IPS DF 4.7 (cell line): ENCODE results near the gene CASTOR1.

Source experiments
- DNase-seq: peaks from one replicate; pipeline ENCODE4 v3.0.0-alpha.2; 2013; ENCODE audit warnings: low spot score; ENCODE audit errors: extremely low read depth

The CASTOR1 gene

DNA sequence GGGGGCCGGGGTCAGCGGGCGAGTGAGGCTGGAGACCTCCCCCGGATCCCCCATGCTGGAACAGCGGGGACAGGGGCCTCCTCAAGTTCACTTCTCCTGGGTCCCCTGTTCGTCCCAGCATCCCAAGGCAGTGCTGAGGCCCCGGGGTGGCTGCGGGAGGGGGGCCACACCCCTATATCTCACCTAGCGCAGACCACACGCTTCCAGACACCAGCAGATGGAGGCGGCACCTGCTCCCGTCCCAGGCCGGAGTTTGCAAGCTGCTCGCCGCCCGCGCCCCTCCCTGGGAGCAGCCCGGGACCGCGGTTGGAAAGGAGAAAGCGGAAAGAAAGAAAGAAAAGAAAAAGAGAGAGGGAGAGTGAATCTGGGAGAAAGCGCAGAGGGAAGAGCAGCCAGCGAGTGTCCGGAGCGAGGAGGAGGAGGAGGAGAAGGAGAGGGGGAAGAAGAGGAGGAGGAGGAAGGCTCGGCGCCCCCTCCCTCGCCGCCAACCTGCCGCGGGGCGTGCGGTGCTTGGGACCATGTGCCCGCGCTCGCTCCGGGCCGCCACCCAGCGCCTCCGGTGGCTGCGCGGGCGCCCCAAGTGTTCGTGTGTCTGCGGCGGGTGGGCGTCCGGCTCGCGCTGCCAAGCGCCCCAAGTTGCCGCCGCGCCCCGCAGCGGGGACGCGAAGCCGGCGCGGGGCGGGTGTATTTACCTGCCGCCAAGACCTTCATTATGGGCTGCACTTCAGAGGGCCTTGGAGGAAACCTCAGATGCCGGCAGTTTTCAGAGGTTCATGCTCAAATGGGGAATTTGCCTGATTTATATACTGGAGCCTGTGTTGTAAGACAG lies 43.1 kb downstream of the CASTOR1 start, which contains the start of gene LIF:
Gene LIF, minus strand, starts transcription at position 775 of the 829 bp plus-strand sequence. Its CDS starts 64 bp downstream, at position 711.
- no peak for DNase-seq

- no peak for DNase-seq
These were observed 43.9 kb downstream of the CASTOR1 start for GRCh38 chr22:30245181-30245984.

DNA sequence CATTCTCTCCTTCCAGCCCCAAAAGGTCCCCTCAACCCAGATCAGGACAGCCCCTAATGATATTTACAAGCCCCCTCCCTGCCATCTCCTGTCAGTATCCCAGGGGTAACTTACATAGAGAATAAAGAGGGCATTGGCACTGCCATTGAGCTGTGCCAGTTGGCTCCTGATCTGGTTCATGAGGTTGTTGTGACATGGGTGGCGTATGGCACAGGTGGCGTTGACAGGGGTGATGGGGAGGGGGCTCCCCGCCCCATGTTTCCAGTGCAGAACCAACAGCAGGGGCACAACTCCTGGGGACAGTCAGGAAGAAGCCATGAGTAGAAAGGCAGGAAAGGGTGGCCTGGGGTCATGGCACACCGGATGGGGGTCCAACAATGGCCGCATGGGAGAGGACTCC lies 44.7 kb downstream of the CASTOR1 start:
- DNase-seq, result no peak

GRCh38 chr22:30244066-30244465 lies 45.2 kb downstream of the CASTOR1 start:
- no peak for DNase-seq

- no peak for DNase-seq
These were observed 45.6 kb downstream of the CASTOR1 start for GRCh38 chr22:30243661-30244060.

DNA sequence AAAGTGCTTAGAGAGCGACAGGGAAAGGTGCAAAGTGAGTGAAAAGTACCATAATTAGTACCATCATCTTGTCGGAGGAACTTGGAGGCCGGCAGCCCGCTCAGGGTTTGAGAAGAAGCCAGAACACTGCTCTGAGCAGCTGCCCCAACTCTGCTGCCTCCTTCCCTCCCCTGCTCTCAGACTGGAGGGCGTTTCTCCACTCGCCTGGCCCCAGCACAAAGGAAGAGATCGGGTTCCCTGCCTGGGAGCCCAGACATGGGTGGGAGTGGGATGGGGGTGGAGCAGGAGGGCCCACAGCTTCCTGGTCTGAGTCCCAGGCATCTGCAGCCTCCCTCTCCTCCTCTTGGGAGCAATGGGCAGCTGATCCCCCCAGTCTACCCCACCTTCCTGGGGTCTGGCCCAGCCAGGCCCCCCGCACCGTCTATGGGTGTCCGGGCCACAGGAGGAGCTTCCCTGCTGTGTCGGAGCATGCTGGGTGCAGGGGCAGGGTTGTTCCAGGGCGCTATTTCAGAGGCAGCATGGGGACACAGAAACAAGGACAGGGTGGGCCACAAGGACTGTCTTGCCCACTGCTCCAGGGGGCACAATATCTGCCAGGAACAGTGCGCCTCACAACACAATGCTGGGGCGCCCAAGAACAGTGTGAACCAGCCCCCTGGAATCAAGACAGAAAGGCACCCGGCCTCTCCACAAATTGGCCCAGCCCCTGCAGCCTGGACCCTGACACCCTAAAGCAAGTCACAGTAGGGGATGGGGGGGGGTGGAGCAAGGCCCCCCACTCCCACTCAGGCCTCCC lies 47.5 kb downstream of the CASTOR1 start:
- no peak for DNase-seq

GRCh38 chr22:30240541-30241417 lies 48.5 kb downstream of the CASTOR1 start:
- DNase-seq, result no peak

DNA sequence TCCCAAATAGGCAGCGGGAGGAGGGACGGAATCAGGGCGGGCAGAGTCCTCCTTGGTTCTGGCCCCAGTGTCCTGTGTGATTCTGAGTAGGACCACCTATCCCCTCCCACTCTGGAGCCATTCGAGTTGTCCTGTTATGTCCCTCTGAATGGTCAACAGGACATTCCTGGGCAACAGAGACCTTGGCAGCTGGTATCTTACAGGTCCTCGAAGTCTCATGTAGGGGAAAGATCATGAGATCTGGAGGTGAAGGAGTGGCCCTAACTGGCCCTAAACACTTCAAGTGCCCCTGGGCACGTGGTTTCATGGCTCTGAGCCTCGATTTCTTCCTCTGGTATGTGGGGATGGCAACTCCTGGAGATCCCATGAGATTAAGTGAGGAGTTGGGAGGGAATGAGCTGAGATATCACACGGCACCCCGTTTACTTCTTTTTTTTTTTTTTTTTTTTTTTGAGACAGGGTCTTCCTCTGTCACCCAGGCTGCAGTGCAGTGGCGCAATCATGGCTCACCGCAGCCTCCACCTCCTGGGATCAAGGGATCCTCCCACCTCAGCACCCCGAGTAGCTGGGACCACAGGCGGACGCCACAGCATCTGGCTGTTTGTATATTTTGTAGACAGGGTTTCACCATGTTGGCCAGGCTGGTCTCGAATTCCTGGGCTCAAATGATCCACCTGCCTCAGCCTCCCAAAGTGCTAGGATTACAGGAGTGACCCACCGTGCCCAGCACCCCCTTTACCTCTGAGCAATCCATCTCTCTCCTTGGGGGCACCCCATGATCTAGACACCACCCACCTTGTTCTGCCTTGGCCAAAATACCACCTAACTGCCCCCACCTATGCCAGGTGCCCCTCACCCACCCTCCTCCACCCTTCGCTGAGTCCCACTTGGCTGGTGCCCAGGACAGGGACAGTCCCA lies 49.6 kb downstream of the CASTOR1 start:
- no peak for DNase-seq

- DNase-seq, result no peak
These were observed 50.4 kb downstream of the CASTOR1 start for GRCh38 chr22:30238661-30239487.

DNA sequence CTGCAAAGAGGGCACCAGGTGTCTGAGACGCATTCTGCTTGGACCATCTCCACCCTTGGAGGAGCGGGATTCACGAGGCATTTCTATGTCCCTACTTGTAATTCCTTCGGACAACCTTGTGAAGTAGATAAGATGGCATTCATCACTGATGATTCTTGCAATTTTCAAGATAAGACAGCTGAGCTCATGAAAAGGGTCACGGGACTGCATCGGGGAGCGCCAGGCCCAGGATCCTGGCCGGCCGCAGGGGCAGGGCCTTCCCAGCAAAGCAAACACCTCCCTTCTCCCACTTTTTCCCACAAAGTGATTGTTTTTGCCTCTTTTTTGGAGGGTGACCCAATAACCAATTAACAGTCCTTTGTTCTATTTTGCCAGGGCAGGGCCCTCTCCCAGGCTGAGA lies 51.2 kb downstream of the CASTOR1 start:
- DNase-seq, result no peak

GRCh38 chr22:30236875-30237274 lies 52.4 kb downstream of the CASTOR1 start:
- DNase-seq, result no peak

DNA sequence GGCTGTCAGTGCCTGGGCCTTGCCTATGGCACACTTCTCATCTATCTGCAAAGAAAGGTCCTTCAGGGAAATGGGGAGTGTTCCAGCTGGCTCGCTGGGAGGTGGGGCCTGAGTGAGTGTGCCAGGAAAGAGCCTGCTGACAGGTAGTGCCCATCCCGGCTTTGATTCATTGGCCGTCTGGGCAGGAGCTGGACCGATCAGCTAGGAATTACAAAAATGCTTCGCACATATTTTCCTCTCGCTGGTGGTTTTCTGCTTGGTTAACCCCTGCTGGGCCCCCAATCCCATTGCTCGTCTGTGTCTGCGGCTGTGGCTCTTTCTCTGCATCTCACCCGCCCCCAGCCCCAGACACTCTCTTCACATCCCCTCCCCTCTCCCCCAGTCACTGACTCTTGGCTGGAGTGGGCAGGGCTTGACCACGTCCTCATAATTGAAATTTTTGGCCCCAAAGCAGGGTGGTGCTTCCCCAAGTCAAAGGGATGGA lies 53.6 kb downstream of the CASTOR1 start:
- DNase-seq, result no peak
